M059J (cell line): ENCODE data around the gene GHRHR. TPM values are rescaled to one million over a fixed set of nuclear protein-coding genes. Genes with fewer than 3 reads are reported as not detected.

Source experiments
- DNase-seq: peaks from one replicate; pipeline ENCODE4 v3.0.0-alpha.2; 2012; ENCODE audit warnings: low read depth
- total RNA-seq: library from RNA; depleted of rRNA; stranded (reverse); fragments of >200 nt; shearing (Covaris generic); gene quantifications from 2 replicates; pipeline ENCODE4 v1.2.3, GENCODE V29; 2014

GHRHR gene
- total RNA-seq, 1 experiment from 2014 or later = not detected

DNA sequence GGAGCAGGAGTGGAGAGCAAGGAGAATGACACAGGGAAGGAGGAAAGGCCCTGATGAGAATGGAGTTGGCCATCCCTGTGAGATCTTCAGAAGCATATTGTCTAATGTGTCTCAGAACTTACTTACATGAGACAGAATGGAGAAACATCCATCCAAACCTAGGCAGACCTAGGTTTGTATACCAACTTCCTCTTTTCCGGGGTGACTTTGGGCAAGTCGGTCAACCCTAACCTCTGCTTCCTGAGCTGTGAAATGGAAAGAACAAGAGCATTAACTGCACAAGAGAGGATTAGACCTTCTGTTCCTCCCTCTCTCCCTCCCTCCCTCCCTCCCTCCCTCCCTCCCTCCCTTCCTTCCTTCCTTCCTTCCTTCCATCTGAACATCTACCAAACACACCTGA is 4.5 kb downstream of the GHRHR start:
- DNase-seq = no peak

DNA sequence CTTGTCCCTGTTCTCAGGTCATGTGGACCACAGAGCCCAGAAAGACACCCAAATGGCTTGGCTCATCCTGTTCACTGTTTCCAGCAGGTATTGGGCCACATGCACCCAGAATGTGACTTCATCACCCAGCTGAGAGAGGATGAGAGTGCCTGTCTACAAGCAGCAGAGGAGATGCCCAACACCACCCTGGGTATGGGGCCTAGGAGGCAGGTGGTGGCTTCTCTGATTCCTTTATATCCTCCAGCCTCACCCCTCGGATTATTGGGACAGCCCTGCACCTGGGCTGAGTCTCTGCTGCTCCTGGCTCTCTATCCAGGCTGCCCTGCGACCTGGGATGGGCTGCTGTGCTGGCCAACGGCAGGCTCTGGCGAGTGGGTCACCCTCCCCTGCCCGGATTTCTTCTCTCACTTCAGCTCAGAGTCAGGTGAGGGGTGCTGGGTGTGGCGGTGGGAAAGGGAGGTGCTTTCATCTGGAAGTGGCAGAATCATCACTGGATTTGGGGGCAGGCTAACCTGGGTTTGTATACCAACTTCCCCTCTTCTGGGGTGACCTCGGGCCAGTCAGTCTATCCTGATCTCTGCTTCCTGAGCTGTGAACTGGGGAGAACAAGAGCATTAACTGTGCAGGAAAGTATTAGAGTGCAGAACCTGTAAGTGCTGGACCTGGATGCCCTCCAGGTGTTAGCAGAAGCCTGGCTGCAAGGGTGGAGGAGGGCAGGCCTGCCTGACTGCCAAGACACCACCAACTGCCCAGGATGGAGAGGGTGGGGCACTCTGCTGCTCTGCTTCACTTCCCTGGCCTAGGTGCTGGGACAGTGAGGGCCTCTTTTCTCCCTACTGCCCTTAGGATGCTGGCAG is 5.2 kb downstream of the GHRHR start:
- DNase-seq = no peak

DNA sequence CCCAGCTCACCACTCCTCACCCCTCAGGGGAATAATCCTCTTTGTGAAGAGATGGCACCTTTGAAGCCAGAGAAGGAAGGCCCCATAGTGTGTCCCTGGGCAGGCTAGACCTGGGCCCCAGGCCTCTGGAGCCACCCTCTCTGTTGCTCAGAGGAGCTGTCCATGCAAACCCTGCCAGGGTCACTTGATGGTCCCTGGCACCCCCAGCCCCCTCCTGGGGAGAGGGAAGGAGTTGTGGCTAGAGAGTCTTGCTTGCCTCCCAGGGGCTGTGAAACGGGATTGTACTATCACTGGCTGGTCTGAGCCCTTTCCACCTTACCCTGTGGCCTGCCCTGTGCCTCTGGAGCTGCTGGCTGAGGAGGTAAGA is 5.8 kb downstream of the GHRHR start:
- DNase-seq = no peak

DNA sequence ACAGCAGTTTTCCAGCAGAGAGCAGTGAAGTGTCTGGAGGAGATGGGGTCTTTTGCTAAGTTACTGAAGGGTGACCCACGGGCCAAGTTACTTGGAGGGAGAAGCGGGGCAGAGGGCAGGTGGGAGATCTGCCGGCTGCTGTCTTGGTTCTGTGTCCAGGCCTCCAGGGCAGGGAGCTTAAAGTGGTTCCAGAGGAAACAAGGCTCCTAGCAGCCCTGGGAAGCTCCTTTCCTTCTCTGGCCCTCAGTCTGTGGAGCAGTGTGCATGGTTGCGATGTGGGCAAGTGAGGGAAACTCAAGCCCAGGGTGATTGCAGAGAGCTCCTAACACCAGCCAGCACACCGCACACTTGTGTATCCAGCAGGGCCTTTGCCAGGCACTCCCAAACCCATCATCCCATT is 6.3 kb downstream of the GHRHR start:
- DNase-seq = no peak

DNA sequence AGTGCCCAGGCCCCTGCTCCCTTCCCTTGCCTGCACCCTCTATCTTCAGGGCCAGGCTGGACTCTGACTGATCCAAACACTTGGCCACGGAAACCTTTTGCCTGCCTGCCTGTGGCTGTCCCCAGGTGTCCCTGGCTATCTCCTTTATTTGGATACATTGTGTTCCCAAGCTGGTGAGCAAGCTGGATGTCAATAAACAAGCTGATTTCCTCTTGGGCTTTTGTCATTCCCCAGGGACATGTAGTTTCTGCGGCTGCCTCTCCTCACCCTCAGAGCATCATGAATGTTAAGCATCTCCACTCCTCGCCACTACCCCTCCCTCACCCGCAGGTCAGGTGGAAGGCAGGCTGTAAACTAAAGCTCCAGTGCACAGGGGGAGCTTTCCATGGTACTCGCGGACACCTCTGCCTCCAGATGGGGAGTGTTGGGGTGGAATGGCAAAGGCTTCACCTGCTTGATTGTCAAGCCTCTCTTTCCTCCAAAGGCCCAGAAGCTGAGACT is 6.9 kb downstream of the GHRHR start:
- DNase-seq = no peak

DNA sequence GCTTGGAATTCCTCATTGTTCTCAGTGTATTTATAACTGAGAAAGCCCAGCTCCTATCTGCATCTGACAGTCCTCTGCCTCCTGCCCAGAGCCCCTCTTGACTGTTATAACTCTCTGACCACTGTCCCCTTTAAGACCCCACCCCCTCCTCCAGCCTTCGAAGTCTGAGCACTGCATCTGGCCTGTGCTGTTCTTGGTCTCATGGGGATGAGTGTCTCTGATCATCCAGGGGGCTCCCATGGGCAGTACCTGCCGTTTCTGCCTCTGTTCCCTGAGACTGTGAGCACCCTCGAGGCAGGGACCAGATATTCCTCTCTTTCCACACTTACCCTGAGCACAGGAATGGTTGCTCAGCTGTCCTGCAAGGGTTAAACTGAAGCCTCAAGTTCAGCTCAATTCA is 7.7 kb downstream of the GHRHR start:
- DNase-seq = no peak

DNA sequence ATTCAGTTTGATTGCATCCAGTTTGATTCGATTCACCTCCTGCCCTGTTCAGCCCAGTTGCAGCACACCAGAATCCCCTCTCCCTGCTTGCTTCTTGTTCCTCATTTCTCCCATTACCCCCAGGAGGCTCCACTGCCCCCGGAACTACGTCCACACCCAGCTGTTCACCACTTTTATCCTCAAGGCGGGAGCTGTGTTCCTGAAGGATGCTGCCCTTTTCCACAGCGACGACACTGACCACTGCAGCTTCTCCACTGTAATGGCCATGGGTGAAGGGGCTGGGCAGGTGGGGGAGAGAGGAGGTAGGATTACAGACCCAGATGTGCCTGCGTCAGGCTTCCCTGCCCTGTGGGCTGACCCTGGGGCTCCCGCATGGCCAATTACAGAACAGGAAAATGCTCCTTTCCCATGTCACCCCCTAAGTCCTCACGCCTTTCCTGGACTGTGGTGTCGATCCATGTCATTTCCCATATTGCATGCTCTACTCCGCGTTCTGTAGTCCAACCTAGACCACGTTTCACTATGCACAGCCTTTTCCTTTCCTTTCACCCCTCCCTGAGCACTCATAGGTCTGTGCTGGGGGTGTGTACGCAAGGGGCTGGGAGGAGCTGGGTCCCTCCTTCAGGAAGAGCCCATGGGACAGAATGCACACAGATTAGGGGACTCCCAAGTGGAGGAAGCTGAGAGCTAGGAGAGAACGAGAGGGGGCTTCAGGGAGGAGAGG is 8.2 kb downstream of the GHRHR start:
- DNase-seq = no peak

DNA sequence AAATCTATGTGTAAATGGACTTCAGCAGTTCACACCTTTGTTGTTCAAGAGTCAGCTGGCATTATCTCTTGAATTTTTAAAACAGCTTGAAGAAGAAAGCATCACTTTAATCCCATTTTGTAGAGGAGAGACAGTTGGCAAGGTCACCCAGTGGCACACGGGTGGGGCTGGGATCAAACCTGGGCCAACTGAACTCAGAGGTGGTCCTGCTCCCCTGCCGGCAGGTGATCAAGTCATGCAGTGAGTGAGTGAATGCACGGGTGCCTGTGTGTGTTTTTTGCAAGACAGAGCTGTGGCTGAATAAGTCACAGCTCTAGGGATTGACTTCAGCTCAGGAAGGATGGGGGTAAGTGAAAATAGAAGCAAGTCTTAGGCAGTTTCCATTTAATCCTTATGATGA is 9.5 kb downstream of the GHRHR start:
- no peak for DNase-seq

DNA sequence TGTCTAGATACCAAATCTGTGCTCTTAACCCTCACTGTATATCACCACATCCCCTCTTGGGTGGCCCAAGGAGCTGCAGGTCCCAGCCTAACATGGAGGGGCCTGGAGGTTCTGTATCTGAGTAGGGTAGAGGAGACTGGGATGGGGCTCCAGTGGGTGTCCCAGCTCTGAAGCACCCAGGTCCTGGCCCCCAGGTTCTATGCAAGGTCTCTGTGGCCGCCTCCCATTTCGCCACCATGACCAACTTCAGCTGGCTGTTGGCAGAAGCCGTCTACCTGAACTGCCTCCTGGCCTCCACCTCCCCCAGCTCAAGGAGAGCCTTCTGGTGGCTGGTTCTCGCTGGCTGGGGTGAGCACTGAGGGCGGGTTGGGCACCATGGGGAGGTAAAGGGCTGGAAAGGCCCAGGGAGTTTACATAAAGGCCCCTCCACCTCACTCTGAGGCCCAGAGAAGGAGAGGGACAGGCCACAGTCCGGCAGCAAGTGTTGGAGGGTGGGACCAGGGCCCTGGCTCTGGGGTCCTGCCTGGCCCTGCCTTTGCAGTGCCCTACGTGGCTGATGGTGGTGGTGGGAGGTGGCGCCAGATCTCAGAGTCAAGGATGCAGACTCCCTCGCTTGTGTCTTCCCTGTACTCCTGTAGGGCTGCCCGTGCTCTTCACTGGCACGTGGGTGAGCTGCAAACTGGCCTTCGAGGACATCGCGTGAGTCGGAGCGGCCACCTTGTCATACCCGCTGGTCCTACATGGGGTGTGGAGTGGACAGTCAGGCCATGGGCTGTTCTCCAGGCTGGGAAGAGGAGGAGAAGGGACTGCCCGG is 10.2 kb downstream of the GHRHR start:
- no peak for DNase-seq

DNA sequence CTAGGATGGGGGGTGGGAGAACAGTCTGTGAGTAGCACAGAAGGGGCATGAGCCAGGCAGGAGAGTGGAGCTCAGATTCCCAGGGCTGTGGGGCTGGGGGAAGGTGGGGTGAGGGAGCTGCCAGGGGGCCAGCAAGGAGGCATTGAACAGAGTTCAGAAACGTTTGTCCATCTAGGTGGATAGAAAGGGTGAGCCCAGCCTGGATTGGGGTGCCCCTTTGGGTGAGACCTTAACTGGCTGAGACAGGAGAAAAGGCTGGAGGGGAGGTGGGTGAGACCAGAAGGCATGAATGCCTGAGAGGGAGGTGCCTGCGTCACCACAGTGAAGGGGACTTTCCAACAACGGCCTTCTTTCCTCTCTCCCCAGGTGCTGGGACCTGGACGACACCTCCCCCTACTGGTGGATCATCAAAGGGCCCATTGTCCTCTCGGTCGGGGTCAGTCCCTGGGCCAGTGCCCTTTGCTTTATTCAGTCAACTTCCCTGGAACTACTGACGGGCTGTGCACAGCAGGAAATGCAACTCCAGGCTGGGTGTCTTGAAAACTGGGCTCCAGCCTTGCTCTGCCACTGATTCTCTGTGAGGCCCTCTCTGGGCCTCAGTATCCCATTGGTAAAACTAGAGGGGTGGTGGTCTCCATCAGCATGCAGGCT is 11.0 kb downstream of the GHRHR start:
- DNase-seq = peak; percentile 65

DNA sequence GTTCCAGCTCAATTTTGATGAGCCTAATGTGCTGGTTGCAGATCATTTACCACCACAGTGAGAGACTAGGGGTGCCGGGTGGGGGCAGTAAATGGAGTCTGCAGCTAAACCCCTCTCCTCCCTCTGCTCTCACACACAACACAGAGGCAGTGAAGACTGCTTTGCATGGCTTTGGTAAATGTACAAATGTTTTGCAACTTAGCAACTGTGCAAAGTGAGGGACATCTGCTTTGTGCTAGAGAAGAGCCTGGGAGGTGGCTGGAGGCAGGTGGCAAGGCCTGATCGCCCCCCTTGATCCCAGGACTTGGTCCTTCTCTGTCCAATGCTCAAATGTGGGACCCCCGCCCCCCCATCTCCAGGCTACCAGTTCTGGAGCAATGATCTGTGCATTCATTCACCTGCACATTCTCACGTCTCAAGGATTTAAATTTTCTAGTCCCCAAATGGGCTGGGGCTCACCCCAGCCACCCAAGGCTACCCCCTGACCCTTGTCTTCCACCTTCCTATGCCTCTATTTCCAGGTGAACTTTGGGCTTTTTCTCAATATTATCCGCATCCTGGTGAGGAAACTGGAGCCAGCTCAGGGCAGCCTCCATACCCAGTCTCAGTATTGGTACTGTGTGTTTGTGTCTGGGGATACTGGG is 11.6 kb downstream of the GHRHR start:
- DNase-seq = no peak

DNA sequence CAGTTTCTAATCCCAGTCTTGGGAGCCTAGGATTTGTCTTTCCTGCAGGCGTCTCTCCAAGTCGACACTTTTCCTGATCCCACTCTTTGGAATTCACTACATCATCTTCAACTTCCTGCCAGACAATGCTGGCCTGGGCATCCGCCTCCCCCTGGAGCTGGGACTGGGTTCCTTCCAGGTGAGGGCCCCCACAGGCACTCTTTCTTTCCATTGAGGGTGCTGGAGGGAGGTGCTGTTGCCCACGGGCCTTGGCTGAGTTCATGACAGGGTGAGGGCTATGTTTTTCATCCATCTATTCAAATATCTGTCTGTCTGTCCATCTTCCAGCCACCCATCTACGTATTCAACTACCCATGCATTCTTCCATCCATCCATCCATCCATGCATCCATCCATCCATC is 12.6 kb downstream of the GHRHR start:
- DNase-seq = no peak

DNA sequence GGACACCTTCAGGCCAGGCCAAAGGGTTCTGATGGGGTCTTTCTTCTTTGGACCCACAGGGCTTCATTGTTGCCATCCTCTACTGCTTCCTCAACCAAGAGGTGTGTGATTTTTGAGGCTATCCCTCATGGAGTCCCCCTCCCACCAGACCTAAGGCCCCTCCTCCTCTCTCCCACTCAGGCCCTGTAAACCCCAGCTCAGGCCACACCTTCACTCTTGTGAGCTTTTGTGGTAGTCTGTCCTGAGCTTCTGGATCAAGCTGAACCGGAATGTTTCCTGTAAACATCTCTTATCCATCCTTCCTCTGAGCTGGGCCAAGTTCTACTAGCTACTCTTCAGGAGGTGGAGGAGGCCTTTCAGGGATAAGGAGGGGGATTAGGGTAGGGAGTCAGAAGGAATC is 13.5 kb downstream of the GHRHR start:
- DNase-seq = no peak

DNA sequence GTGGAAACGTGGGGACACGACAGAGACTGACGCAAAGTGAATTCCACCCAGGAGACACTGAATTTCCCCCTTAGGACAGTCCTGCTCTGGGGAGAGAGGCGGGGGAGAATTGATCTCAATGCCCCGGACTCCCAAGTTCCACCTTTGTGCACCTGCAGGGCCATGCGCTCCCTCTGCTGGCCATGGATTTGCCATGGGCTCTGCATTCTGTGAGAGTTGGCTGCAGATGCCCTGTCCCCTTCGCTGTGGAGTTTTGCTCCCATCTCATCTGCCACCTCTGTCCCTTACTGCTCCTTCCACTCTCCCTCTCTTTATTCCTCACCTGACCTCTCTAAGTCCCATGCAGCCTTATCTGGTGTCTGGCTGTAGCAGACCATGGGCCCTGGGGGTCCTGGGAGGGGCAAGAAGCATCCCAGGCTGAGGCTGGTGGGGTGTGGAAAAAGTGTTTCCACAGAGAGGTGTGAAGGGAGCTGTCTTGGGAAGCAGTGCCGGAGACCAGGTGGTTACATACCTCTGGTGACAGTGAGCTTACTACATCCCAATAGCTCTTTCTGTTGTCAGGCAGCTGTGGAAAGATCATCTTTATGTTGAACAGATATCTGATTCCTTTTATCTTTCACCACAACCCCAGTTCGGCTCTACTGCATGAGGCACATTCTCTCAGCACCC is 14.3 kb downstream of the GHRHR start:
- peak; percentile 50 for DNase-seq

DNA sequence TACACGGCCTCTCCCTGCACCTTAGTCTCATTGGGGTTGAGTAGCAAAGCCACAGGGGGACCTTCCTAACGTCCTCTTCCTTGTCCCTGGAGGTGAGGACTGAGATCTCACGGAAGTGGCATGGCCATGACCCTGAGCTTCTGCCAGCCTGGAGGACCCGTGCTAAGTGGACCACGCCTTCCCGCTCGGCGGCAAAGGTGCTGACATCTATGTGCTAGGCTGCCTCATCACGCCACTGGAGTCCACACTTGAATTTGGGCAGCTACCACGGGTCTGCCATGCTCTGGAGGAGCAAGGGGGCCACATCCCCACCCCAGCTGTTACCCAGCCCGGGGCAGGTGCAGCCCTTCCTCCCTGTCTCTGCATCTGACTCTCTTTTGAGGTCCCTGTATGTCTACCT is 15.3 kb downstream of the GHRHR start:
- DNase-seq = no peak

DNA sequence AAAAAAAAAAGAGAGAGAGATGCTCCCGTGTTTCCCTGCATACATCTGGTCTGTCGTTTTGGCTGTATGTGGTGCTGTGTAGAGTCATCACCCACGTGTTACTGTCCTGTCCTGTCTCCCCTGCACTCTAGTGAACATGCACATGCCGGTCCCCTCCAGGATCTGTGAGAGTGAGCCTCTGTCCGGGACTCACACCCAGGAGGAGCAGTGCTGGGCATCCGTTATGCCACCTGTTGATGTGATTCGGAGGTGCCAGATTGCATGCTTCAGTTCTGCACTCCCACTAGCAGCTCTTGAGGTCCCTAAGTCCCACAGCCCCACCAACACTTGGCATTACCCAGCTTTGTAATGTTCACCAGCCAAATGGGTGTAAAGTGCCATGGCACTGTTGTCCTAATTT is 16.4 kb downstream of the GHRHR start:
- DNase-seq = no peak

DNA sequence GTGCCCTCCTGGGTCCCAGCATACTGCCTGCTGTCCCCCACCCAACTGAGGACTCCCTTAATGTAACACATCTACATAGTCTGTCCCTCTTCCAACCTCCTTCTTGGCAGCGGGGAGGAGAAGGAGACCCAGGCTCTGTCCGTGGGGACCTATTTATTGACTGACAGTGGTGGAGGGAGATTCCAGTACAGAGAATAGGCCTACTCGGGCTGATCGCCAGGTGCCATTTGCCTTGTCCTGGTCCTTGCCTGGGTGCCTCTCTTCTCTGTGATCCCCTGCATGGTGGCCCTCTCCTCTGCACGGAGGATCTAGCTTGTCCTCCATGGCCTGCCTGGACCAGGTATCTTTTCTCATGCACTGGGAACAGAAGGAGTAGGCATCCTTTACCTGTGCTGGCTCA is 17.0 kb downstream of the GHRHR start:
- DNase-seq = no peak

DNA sequence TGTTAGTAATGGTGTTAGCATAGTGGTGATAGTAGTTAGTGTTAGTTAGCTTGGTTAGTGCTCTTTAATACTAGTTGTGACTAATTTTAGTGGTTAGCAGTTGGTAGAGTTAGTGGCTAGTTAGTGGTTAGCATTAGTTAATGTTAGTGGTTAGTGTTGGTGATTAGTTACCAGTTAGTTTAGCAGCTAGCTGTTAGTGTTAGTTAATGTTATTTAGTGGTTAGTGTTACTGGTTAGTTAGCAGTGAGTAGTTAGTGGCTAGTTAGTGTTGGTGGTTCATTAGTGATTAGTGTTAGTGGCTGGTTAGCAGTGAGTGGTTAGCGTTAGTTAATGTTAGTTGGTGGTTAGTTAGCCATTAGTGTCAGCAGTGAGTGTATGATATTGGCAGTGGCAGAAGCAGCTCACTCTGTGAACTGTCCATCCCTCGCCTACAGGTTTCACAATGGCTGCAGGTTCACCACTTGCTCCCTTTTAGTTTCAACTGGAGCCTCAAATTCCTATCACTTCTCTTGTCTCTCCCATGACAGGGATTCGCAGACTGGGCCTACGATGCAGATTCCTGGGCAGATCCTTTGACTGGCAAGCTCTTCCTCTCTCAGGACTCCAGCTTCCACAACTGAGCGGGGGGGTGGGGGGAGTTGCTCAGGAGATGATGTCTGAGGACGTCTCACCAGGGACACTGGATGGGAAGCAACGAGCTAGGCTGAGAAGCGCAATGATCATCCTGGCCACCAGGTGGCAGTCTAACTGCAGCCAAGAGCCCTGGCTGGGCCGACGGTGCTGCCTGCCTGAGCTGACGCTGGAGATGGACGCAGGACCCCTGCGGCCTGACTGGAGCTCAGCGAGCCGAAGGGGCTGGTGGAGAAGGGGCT is 19.5 kb downstream of the GHRHR start:
- peak; percentile 70 for DNase-seq

DNA sequence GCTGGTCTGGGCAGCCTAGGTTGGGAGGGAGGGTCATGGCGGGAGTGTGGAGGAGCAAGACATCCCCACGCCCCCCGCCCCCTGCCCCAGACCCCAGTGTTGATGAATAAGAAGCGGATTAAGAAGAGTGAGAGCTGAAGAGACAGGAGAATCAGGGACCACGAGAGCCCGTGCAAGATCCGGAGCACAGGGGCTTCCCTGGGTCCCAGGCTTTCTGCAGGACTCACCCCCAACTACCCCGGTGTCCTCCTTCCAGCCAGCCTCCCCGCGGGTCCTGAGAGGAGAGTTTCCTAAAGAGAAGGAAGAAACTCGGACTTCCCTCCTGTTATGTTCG is 20.1 kb downstream of the GHRHR start:
- DNase-seq = no peak
